ENCODE measurements around the gene FAM222B. TPM values are rescaled to one million over a fixed set of nuclear protein-coding genes. Genes with fewer than 3 reads are reported as not detected.

FAM222B gene
- total and polyA plus RNA-seq, 9 donors = 3.4 to 14.3 (median 12.7) TPM

DNA sequence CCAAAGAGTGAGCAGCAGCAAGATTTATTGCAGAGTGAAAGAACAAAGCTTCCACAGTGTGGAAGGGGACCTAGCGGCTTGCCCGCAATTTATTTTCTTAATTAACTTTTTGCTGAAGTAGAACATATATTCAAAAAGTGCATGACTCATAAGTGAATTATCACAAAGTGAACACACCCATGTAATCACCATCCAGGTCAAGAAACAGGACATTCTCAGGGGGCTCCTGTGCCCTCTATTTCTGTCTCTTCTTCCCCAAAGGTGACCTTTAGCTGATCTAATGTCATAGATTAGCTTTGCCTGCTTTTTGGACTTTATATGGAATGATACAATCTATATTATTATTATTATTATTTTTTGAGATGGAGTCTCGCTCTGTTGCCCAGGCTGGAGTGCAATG is 32.2 kb upstream of the FAM222B start:
- WGBS (ENCODE audit: insufficient coverage) = no CpG with 5 or more reads among the region's 3 CpGs
- Histone ChIP-seq H3K4me1 (ENCODE audit: control insufficient read depth, insufficient read depth, low read length) (no peaks in the 10 kb centered on the region), H3K27me3 (ENCODE audit: control insufficient read depth, insufficient read depth, low read length) (no peaks in the 10 kb centered on the region), H3K36me3 (ENCODE audit: control insufficient read depth, insufficient read depth, low read length) (peaks cover 13% of the 10 kb centered on the region), H3K9me3 (replicated peaks; ENCODE audit: control insufficient read depth, low read depth, low read length) (no peaks in the 10 kb centered on the region), H3K27ac (ENCODE audit: low read length) (no peak overlapping the region), H3K4me3 (ENCODE audit: low read length) (no peak overlapping the region)
- no peak for DNase-seq

DNA sequence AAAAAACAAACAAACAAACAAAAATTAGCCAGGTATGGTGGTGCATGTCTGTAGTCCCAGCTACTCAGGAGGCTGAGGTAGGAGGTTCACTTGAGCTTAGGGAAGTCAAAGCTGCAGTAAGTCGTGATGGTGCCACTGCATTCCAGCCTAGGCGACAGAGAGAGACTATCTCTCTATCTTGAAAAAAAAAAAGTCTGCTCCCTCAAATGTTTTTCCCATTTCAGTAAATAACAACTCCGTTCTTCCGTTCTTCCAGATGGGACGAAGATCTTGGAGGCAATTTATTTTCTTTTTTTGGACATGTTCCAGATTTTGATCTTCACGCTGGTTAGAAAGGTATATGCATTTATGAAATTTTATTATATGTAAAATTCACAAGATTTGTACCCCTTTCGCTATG is 31.2 kb upstream of the FAM222B start:
- WGBS (ENCODE audit: insufficient coverage) = no CpG with 5 or more reads among the region's 7 CpGs
- Histone ChIP-seq H3K4me1 (ENCODE audit: control insufficient read depth, insufficient read depth, low read length) (no peaks in the 10 kb centered on the region), H3K4me3 (ENCODE audit: low read length) (no peak overlapping the region), H3K27ac (ENCODE audit: low read length) (no peak overlapping the region), H3K36me3 (ENCODE audit: control insufficient read depth, insufficient read depth, low read length) (peaks cover 4% of the 10 kb centered on the region), H3K27me3 (ENCODE audit: control insufficient read depth, insufficient read depth, low read length) (no peaks in the 10 kb centered on the region), H3K9me3 (replicated peaks; ENCODE audit: control insufficient read depth, low read depth, low read length) (no peaks in the 10 kb centered on the region)
- no peak for DNase-seq

DNA sequence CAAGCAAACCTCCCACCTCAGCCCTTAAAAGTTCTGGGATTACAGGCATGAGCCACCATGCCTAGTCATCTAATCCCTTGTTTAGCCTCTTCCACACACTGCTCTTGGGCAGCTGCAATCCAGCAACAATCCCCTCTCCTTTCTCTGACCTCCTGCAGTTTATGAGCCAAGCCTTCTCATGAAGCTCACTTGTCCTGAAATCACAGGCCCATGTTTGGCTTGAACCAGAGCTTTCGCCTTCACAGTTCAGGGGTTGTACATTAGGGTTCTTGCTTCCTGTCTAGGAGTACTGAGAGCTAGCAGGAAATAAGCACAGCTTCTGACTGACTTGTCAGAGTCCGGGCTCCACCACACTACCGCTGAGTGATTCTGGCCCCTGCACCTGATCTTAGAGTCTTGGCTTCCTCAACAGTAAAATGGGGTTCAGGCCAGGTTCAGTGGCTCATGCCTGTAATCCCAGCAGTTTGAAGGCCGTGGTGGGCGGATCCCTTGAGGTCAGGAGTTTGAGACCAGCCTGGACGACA is 28.5 kb upstream of the FAM222B start:
- H3K4me1 ChIP-seq (ENCODE audit: control insufficient read depth, insufficient read depth, low read length) = no peaks in the 10 kb centered on the region
- WGBS (ENCODE audit: insufficient coverage) = 71% methylated on average over 4 of the region's 6 CpGs

GRCh38 chr17:28867276-28867675 is 24.7 kb upstream of the FAM222B start:
- WGBS (ENCODE audit: insufficient coverage) = 89% methylated on average over 3 of the region's 7 CpGs
- no peak overlapping the region for H3K27ac ChIP-seq (ENCODE audit: low read length)
- peaks cover 2% of the 10 kb centered on the region for H3K36me3 ChIP-seq (ENCODE audit: control insufficient read depth, insufficient read depth, low read length)
- H3K27me3 ChIP-seq (ENCODE audit: control insufficient read depth, insufficient read depth, low read length) = no peaks in the 10 kb centered on the region
- no peak for DNase-seq
- H3K4me1 ChIP-seq (ENCODE audit: control insufficient read depth, insufficient read depth, low read length) = no peaks in the 10 kb centered on the region
- no peaks in the 10 kb centered on the region for H3K9me3 ChIP-seq (replicated peaks; ENCODE audit: control insufficient read depth, low read depth, low read length)
- H3K4me3 ChIP-seq (ENCODE audit: low read length) = no peak overlapping the region

More for the DNA sequence above, 28.5 kb upstream of the FAM222B start:
- H3K36me3 ChIP-seq (ENCODE audit: control insufficient read depth, insufficient read depth, low read length) = no peaks in the 10 kb centered on the region
- H3K27ac ChIP-seq (ENCODE audit: low read length) = no peak overlapping the region
- no peak overlapping the region for H3K4me3 ChIP-seq (ENCODE audit: low read length)
- H3K27me3 ChIP-seq (ENCODE audit: control insufficient read depth, insufficient read depth, low read length) = no peaks in the 10 kb centered on the region
- H3K9me3 ChIP-seq (replicated peaks; ENCODE audit: control insufficient read depth, low read depth, low read length) = no peaks in the 10 kb centered on the region
- no peak for DNase-seq

GRCh38 chr17:28865946-28866752 is 23.6 kb upstream of the FAM222B start:
- no peaks in the 10 kb centered on the region for H3K4me1 ChIP-seq (ENCODE audit: control insufficient read depth, insufficient read depth, low read length)
- WGBS (ENCODE audit: insufficient coverage) = 92% methylated on average over 2 of the region's 13 CpGs

GRCh38 chr17:28864991-28865849 is 22.6 kb upstream of the FAM222B start:
- no peaks in the 10 kb centered on the region for H3K27me3 ChIP-seq (ENCODE audit: control insufficient read depth, insufficient read depth, low read length)
- peaks cover 17% of the 10 kb centered on the region for H3K36me3 ChIP-seq (ENCODE audit: control insufficient read depth, insufficient read depth, low read length)
- no peak overlapping the region for H3K4me3 ChIP-seq (ENCODE audit: low read length)
- H3K4me1 ChIP-seq (ENCODE audit: control insufficient read depth, insufficient read depth, low read length) = no peaks in the 10 kb centered on the region
- 72% methylated on average over 6 of the region's 11 CpGs for WGBS (ENCODE audit: insufficient coverage)
- no peaks in the 10 kb centered on the region for H3K9me3 ChIP-seq (replicated peaks; ENCODE audit: control insufficient read depth, low read depth, low read length)
- H3K27ac ChIP-seq (ENCODE audit: low read length) = no peak overlapping the region
- DNase-seq = no peak

More at GRCh38 chr17:28865946-28866752, 23.6 kb upstream of the FAM222B start:
- Histone ChIP-seq H3K36me3 (ENCODE audit: control insufficient read depth, insufficient read depth, low read length) (peaks cover 11% of the 10 kb centered on the region), H3K27me3 (ENCODE audit: control insufficient read depth, insufficient read depth, low read length) (no peaks in the 10 kb centered on the region), H3K27ac (ENCODE audit: low read length) (no peak overlapping the region), H3K4me3 (ENCODE audit: low read length) (no peak overlapping the region), H3K9me3 (replicated peaks; ENCODE audit: control insufficient read depth, low read depth, low read length) (no peaks in the 10 kb centered on the region)
- no peak for DNase-seq

- no peak overlapping the region for H3K4me3 ChIP-seq (ENCODE audit: low read length)
- no peaks in the 10 kb centered on the region for H3K27me3 ChIP-seq (ENCODE audit: control insufficient read depth, insufficient read depth, low read length)
- WGBS (ENCODE audit: insufficient coverage) = no CpG with 5 or more reads among the region's 1 CpG
- H3K4me1 ChIP-seq (ENCODE audit: control insufficient read depth, insufficient read depth, low read length) = no peaks in the 10 kb centered on the region
- H3K36me3 ChIP-seq (ENCODE audit: control insufficient read depth, insufficient read depth, low read length) = peaks cover 26% of the 10 kb centered on the region
- no peak for DNase-seq
- H3K9me3 ChIP-seq (replicated peaks; ENCODE audit: control insufficient read depth, low read depth, low read length) = no peaks in the 10 kb centered on the region
- no peak overlapping the region for H3K27ac ChIP-seq (ENCODE audit: low read length)
Measured at GRCh38 chr17:28863953-28864352, 21.4 kb upstream of the FAM222B start.

DNA sequence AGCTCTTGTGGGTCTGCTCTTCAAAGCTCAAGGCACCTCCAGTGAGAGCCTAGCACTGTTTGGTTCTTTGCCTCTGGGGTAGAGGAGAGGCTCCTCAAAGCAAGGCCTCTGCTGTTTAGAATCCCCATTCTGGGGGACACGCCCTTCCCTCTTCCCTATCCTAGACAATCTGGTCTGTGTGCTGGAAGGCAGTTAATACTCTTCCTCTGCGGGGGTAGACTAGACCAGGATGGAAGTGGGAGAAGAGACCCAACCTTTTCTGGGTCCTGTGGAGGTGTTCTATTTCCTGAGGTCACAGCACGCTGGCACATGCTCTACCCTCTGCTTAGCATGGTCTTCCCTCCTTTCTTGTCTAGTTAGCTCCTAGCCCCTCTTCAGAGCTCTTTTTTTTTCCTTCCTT is 20.0 kb upstream of the FAM222B start:
- no CpG with 5 or more reads among the region's 3 CpGs for WGBS (ENCODE audit: insufficient coverage)
- no peak for DNase-seq
- H3K27ac ChIP-seq (ENCODE audit: low read length) = no peak overlapping the region
- peaks cover 40% of the 10 kb centered on the region for H3K36me3 ChIP-seq (ENCODE audit: control insufficient read depth, insufficient read depth, low read length)
- no peak overlapping the region for H3K4me3 ChIP-seq (ENCODE audit: low read length)
- H3K4me1 ChIP-seq (ENCODE audit: control insufficient read depth, insufficient read depth, low read length) = no peaks in the 10 kb centered on the region
- H3K27me3 ChIP-seq (ENCODE audit: control insufficient read depth, insufficient read depth, low read length) = no peaks in the 10 kb centered on the region
- H3K9me3 ChIP-seq (replicated peaks; ENCODE audit: control insufficient read depth, low read depth, low read length) = no peaks in the 10 kb centered on the region

DNA sequence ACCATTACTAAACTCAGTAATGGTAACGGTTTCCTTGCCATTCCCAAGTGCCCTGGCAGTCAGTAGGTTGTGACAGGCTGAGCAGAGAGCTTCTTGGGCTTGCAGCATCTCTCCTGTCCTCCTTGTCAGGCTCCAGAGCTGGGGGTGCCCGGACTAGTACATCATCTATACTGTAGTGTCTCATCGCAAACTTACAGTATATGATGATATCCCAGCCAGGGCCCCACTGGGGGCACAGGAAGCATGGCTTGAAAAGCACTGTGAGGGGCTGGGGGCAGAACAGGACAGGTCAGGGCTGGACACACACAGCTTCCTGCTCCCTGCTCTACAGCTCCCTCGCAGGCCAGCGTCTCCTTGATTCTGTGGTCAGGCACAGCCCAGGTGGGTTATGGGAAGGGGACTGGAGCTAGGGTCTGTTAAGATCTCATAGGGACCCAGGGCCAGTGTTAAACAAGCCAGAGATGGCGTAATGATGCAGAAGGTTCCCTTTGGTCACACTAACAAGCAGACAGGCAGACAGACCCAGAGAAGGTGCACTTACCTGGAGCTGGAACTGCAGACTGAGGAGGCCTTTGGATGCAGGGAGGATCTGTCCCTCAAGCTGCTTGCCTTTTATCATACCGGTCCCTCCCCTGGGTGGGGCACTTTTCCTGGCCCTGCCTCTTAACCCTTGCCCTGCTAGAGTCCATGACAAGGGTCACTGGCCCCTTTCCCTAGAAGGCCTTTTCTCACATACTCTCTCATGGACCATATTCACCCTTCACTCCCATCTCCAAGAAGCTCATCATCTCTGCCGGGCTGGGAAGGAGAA is 19.0 kb upstream of the FAM222B start:
- H3K36me3 ChIP-seq (ENCODE audit: control insufficient read depth, insufficient read depth, low read length) = peaks cover 43% of the 10 kb centered on the region
- H3K4me1 ChIP-seq (ENCODE audit: control insufficient read depth, insufficient read depth, low read length) = no peaks in the 10 kb centered on the region
- no peak overlapping the region for H3K4me3 ChIP-seq (ENCODE audit: low read length)
- H3K27ac ChIP-seq (ENCODE audit: low read length) = no peak overlapping the region
- WGBS (ENCODE audit: insufficient coverage) = 38% methylated on average over 4 of the region's 8 CpGs
- no peaks in the 10 kb centered on the region for H3K27me3 ChIP-seq (ENCODE audit: control insufficient read depth, insufficient read depth, low read length)
- DNase-seq = no peak
- no peaks in the 10 kb centered on the region for H3K9me3 ChIP-seq (replicated peaks; ENCODE audit: control insufficient read depth, low read depth, low read length)

All from muscle of leg (tissue), 11 donors.